Aortic smooth muscle cell (primary cell): Measurements from ENCODE around the gene UHRF2. TPM values are rescaled to one million over a fixed set of nuclear protein-coding genes. Genes with fewer than 3 reads are reported as not detected.

Experiments used
- total RNA-seq: library from RNA; depleted of rRNA; stranded (reverse); fragments of >200 nt; gene quantifications from 2 replicates; pipeline ENCODE4 v1.2.3, GENCODE V29; 2014

The UHRF2 gene
- total RNA-seq, result 129 and 178 TPM in 2 replicates

GRCh38 chr9:6412487-6413364 lies at the start of gene UHRF2:
UHRF2 (plus strand) TSS chr9:6413199; CDS start chr9:6413491, 292 bp downstream.

Other genes with a start within 250 kb of the UHRF2 start
- 180 and 337 TPM in 2 replicates for gene IL33, start 197.4 kb upstream of the UHRF2 start, total RNA-seq
- gene TPD52L3, start 84.8 kb upstream of the UHRF2 start, total RNA-seq, result not detected in 2 replicates
- gene GLDC, start 232.5 kb downstream of the UHRF2 start, total RNA-seq, result 3.3 and 5.5 TPM in 2 replicates